ENCODE results near the gene SLC29A4.
A peak's percentile ranks its signal among the peaks of the same experiment; 100 is the strongest.
"Not testable (repeated sequence)": the region's sequence is repeated elsewhere in the genome, so short reads cannot be mapped to it uniquely, and the experiment has no call there.

Gene SLC29A4

DNA sequence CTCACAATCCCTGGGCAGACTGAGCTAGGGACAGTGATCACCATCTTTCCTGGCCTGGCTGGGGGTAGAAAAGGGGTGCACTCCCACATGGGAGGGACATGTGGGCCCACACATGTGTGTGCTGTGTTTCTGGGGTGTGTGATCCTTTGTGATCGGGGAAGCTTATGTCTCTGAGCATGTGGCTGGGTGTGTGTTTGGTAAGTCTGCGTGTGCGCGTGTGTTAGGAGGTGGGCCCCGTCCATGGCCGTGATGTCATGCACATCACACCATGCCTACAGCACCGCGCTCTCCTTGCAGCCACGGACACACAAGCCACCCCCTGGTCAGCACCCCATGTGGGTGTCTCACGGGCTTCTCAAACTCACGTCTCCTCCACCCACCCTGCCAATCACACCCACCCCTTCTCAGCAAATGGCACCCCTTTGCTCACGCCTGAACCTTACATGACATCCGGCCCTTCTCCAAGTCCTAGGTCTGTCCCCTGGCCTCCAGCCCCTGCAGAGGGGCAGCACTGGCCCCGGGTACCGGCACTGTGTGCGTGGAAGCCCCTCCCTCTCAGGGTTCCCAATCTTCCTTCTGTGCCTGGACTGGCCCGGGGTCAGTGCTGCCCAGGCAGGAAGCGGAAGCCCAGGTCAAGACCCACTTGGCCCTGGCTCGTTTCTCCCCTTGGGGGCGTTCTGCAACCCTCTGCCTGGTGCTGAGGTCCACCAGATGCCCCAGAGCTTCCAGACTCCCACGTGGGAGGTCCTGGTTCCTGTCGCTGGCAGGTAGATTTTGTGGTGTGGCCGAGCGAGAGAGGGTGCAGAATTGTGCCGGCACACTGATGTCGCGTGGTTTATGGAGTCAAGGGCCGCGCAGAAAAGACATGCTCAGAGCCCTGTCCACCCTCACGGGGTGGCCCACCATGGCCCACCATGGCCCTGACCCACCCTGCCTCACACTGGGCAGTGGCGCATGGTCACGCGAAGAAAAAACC is 12.6 kb downstream of the SLC29A4 start:
- no peak for DNase-seq
- Histone ChIP-seq H3K36me3 (ENCODE audit: control insufficient read depth, insufficient read depth, low read length) (no peaks in the 10 kb centered on the region), H3K4me3 (ENCODE audit: insufficient read depth, low read depth, low read length, poor library complexity, severe bottlenecking) (no peak overlapping the region), H3K27ac (ENCODE audit: insufficient read depth, low read length, poor library complexity, severe bottlenecking) (no peak overlapping the region), H3K9me3 (ENCODE audit: control insufficient read depth, low read length) (peaks cover 4% of the 10 kb centered on the region), H3K27me3 (replicated peaks; ENCODE audit: control insufficient read depth, insufficient read depth, low read length, poor library complexity, severe bottlenecking) (no peaks in the 10 kb centered on the region), H3K4me1 (ENCODE audit: control insufficient read depth, insufficient read depth, low read length, poor library complexity, severe bottlenecking) (peaks cover 10% of the 10 kb centered on the region)

- no peak overlapping the region for H3K4me3 ChIP-seq (ENCODE audit: insufficient read depth, low read depth, low read length, poor library complexity, severe bottlenecking)
- peaks cover 10% of the 10 kb centered on the region for H3K4me1 ChIP-seq (ENCODE audit: control insufficient read depth, insufficient read depth, low read length, poor library complexity, severe bottlenecking)
- DNase-seq, result peak in 2 of 3 donors; percentile 14 to 15
- no peaks in the 10 kb centered on the region for H3K27me3 ChIP-seq (replicated peaks; ENCODE audit: control insufficient read depth, insufficient read depth, low read length, poor library complexity, severe bottlenecking)
- H3K27ac ChIP-seq (ENCODE audit: insufficient read depth, low read length, poor library complexity, severe bottlenecking), result no peak overlapping the region
- peaks cover 4% of the 10 kb centered on the region for H3K9me3 ChIP-seq (ENCODE audit: control insufficient read depth, low read length)
- no peaks in the 10 kb centered on the region for H3K36me3 ChIP-seq (ENCODE audit: control insufficient read depth, insufficient read depth, low read length)
Measured at GRCh38 chr7:5296015-5296610, 13.4 kb downstream of the SLC29A4 start.

DNA sequence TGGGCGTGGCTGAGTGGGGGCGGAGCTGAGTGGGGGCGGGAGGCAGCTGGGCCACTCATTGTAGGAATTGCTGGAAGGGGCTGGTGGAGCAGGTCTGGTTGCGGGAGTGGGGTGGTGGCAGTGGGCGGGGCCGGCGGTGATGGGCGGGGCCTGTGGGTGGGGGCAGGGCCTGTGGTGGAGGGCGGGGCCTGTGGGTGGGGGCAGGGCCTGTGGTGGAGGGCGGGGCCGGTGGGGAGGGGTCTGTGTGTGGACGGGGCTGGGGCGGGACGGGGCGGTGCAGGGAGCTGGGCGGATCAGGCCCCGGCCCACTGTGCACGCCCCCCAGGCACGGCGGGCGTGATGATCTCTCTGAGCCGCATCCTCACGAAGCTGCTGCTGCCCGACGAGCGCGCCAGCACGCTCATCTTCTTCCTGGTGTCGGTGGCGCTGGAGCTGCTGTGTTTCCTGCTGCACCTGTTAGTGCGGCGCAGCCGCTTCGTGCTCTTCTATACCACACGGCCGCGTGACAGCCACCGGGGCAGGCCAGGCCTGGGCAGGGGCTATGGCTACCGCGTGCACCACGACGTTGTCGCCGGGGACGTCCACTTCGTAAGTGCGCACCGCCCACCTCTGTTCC is 14.0 kb downstream of the SLC29A4 start:
- DNase-seq, result peak; percentile 68 to 69 (median 69)
- Histone ChIP-seq H3K4me3 (ENCODE audit: insufficient read depth, low read depth, low read length, poor library complexity, severe bottlenecking) (peak overlapping the region; percentile 39), H3K27ac (ENCODE audit: insufficient read depth, low read length, poor library complexity, severe bottlenecking) (no peak overlapping the region), H3K36me3 (ENCODE audit: control insufficient read depth, insufficient read depth, low read length) (no peaks in the 10 kb centered on the region), H3K27me3 (replicated peaks; ENCODE audit: control insufficient read depth, insufficient read depth, low read length, poor library complexity, severe bottlenecking) (no peaks in the 10 kb centered on the region), H3K4me1 (ENCODE audit: control insufficient read depth, insufficient read depth, low read length, poor library complexity, severe bottlenecking) (peaks cover 10% of the 10 kb centered on the region), H3K9me3 (ENCODE audit: control insufficient read depth, low read length) (peaks cover 4% of the 10 kb centered on the region)

GRCh38 chr7:5300366-5300765 is 17.6 kb downstream of the SLC29A4 start:
- no peak for DNase-seq
- no peaks in the 10 kb centered on the region for H3K9me3 ChIP-seq (ENCODE audit: control insufficient read depth, low read length)
- no peaks in the 10 kb centered on the region for H3K27me3 ChIP-seq (replicated peaks; ENCODE audit: control insufficient read depth, insufficient read depth, low read length, poor library complexity, severe bottlenecking)
- peaks cover 10% of the 10 kb centered on the region for H3K4me1 ChIP-seq (ENCODE audit: control insufficient read depth, insufficient read depth, low read length, poor library complexity, severe bottlenecking)
- H3K36me3 ChIP-seq (ENCODE audit: control insufficient read depth, insufficient read depth, low read length), result no peaks in the 10 kb centered on the region
- no peak overlapping the region for H3K27ac ChIP-seq (ENCODE audit: insufficient read depth, low read length, poor library complexity, severe bottlenecking)
- H3K4me3 ChIP-seq (ENCODE audit: insufficient read depth, low read depth, low read length, poor library complexity, severe bottlenecking), result no peak overlapping the region

GRCh38 chr7:5302577-5302976 is 19.8 kb downstream of the SLC29A4 start:
- H3K27ac ChIP-seq (ENCODE audit: insufficient read depth, low read length, poor library complexity, severe bottlenecking), result no peak overlapping the region
- no peaks in the 10 kb centered on the region for H3K27me3 ChIP-seq (replicated peaks; ENCODE audit: control insufficient read depth, insufficient read depth, low read length, poor library complexity, severe bottlenecking)
- DNase-seq, result no peak
- H3K4me3 ChIP-seq (ENCODE audit: insufficient read depth, low read depth, low read length, poor library complexity, severe bottlenecking), result no peak overlapping the region
- peaks cover 2% of the 10 kb centered on the region for H3K36me3 ChIP-seq (ENCODE audit: control insufficient read depth, insufficient read depth, low read length)
- H3K4me1 ChIP-seq (ENCODE audit: control insufficient read depth, insufficient read depth, low read length, poor library complexity, severe bottlenecking), result peaks cover 3% of the 10 kb centered on the region
- no peaks in the 10 kb centered on the region for H3K9me3 ChIP-seq (ENCODE audit: control insufficient read depth, low read length)

GRCh38 chr7:5303061-5303460 is 20.3 kb downstream of the SLC29A4 start:
- Histone ChIP-seq H3K36me3 (ENCODE audit: control insufficient read depth, insufficient read depth, low read length) (peaks cover 5% of the 10 kb centered on the region), H3K27ac (ENCODE audit: insufficient read depth, low read length, poor library complexity, severe bottlenecking) (no peak overlapping the region), H3K27me3 (replicated peaks; ENCODE audit: control insufficient read depth, insufficient read depth, low read length, poor library complexity, severe bottlenecking) (no peaks in the 10 kb centered on the region), H3K4me3 (ENCODE audit: insufficient read depth, low read depth, low read length, poor library complexity, severe bottlenecking) (no peak overlapping the region), H3K9me3 (ENCODE audit: control insufficient read depth, low read length) (no peaks in the 10 kb centered on the region), H3K4me1 (ENCODE audit: control insufficient read depth, insufficient read depth, low read length, poor library complexity, severe bottlenecking) (no peaks in the 10 kb centered on the region)
- DNase-seq, result no peak

- no peaks in the 10 kb centered on the region for H3K27me3 ChIP-seq (replicated peaks; ENCODE audit: control insufficient read depth, insufficient read depth, low read length, poor library complexity, severe bottlenecking)
- no peak for DNase-seq
- peaks cover 8% of the 10 kb centered on the region for H3K36me3 ChIP-seq (ENCODE audit: control insufficient read depth, insufficient read depth, low read length)
- no peak overlapping the region for H3K4me3 ChIP-seq (ENCODE audit: insufficient read depth, low read depth, low read length, poor library complexity, severe bottlenecking)
- no peaks in the 10 kb centered on the region for H3K4me1 ChIP-seq (ENCODE audit: control insufficient read depth, insufficient read depth, low read length, poor library complexity, severe bottlenecking)
- no peak overlapping the region for H3K27ac ChIP-seq (ENCODE audit: insufficient read depth, low read length, poor library complexity, severe bottlenecking)
- no peaks in the 10 kb centered on the region for H3K9me3 ChIP-seq (ENCODE audit: control insufficient read depth, low read length)
Measured at GRCh38 chr7:5303591-5304505, 21.1 kb downstream of the SLC29A4 start.

- not testable (repeated sequence) for H3K4me3 ChIP-seq (ENCODE audit: insufficient read depth, low read depth, low read length, poor library complexity, severe bottlenecking); H3K9me3 ChIP-seq (ENCODE audit: control insufficient read depth, low read length); H3K36me3 ChIP-seq (ENCODE audit: control insufficient read depth, insufficient read depth, low read length); H3K27me3 ChIP-seq (replicated peaks; ENCODE audit: control insufficient read depth, insufficient read depth, low read length, poor library complexity, severe bottlenecking); DNase-seq; H3K27ac ChIP-seq (ENCODE audit: insufficient read depth, low read length, poor library complexity, severe bottlenecking); H3K4me1 ChIP-seq (ENCODE audit: control insufficient read depth, insufficient read depth, low read length, poor library complexity, severe bottlenecking)
Measured at GRCh38 chr7:5305050-5305449, 22.3 kb downstream of the SLC29A4 start.

GRCh38 chr7:5307221-5308142 is 24.7 kb downstream of the SLC29A4 start:
- H3K4me3 ChIP-seq (ENCODE audit: insufficient read depth, low read depth, low read length, poor library complexity, severe bottlenecking); H3K9me3 ChIP-seq (ENCODE audit: control insufficient read depth, low read length); H3K27ac ChIP-seq (ENCODE audit: insufficient read depth, low read length, poor library complexity, severe bottlenecking); H3K27me3 ChIP-seq (replicated peaks; ENCODE audit: control insufficient read depth, insufficient read depth, low read length, poor library complexity, severe bottlenecking); DNase-seq; H3K4me1 ChIP-seq (ENCODE audit: control insufficient read depth, insufficient read depth, low read length, poor library complexity, severe bottlenecking): not testable (repeated sequence)
- peaks cover 15% of the 10 kb centered on the region for H3K36me3 ChIP-seq (ENCODE audit: control insufficient read depth, insufficient read depth, low read length)

All from effector memory CD4-positive, alpha-beta T cell (primary cell).